Coronary artery (tissue), 2 donors: Measurements from ENCODE around the gene ANO6.
A peak's percentile ranks its signal among the peaks of the same experiment; 100 is the strongest.

Experiments
- DNase-seq: peaks from one replicate; pipeline ENCODE4 v3.0.0-alpha.2; 2017; ENCODE audit warnings: low spot score
- H3K27ac ChIP-seq, 2 donors: fragments of 200-600 bp; sonication (generic); one replicate each; pipeline ENCODE4 v1.5.1; 2016 to 2019
- H3K4me3 ChIP-seq: fragments of 200-600 bp; sonication (generic); 2 replicates; pipeline ENCODE4 v1.5.1; 2016; ENCODE audit warnings: mild to moderate bottlenecking, moderate library complexity
- CTCF ChIP-seq: fragments of 200-600 bp; sonication (generic); IDR thresholded peaks from one replicate; pipeline ENCODE4 v1.5.1; 2019; ENCODE audit warnings: antibody characterized with exemption

ANO6 gene

GRCh38 chr12:45433441-45433868, 217.6 kb downstream of the ANO6 start:
- TF ChIP-seq CTCF: no peak
- DNase-seq: no peak
- no peak overlapping the region for H3K4me3 ChIP-seq
- H3K27ac ChIP-seq: no peak overlapping the region

DNA sequence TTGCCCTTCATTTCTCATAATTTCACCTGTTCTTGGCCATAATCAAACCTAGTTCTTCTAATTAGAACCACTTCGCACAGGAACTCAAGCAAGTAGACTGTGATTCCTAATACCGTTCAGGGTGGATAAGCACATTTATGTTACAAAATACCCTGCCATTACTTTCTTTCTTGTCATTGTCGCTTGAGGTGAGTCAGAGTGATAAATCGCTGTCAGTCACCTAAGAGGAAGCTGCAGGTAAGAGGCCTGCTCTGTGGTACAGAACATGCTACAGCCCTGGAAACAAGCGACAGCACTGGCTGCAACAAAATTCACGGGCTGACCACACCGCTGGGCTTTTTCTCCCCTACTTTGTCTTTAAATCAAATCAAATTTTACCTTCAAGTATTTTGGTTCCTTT, 218.2 kb downstream of the ANO6 start:
- Histone ChIP-seq H3K27ac (no peak overlapping the region), H3K4me3 (no peak overlapping the region)
- no peak for DNase-seq
- no peak for TF ChIP-seq CTCF

DNA sequence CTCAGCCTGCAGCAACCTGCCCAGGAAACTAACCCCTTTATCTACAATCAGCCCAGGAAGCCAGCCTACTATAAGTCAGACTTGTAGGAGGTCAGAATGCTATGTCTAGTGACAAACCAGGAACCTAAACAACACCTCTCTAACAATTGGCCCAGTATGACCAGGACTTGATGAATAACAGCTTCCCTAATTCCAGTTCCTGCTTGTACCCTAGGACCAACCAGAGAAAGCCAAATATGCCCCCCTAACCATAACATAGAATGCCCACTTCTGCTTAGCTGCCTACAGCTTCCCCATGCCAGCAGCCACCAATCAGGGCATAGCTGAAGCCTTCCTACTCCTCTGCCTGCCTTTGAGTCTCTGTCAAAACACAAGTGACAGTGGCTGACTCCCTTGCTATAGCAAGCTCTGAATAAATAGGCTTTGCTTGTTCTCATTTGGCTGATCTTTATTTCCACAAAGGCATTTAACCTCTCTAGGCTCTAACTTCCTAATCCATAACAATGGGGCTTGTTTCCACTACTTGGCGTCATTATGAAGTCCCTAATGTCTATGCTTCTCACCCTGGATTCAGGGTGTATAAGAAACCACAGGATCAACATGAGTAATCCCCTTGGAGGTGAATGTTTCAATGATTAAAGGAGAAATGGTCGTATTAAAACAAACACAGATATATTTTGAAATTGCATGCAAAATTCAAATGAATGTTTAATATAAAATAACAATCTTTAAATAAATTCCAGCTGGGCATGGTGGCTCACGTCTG, 220.2 kb downstream of the ANO6 start:
- H3K27ac ChIP-seq: no peak overlapping the region
- no peak for DNase-seq

DNA sequence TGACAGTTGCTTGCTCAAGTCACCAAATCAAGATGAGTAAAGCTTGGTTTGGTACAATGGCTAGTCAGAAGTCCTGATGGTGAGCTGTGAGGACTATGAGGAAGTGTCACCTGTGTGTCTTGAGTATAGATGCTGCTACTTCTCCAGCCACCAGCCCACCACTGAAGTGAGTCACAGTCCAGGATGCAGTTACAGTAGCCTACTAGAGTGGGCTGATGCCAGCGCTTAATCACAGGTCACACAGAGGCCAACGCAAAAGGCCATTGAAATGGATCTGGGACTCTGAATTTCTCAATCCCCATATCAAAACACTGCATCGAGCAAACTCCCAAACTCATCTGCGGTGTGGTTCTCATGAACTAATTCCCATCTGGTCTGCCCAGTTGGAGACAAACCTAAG, 223.1 kb downstream of the ANO6 start:
- Histone ChIP-seq H3K27ac (no peak overlapping the region), H3K4me3 (no peak overlapping the region)
- DNase-seq: no peak
- no peak for TF ChIP-seq CTCF

More for the DNA sequence above, 220.2 kb downstream of the ANO6 start:
- H3K4me3 ChIP-seq: no peak overlapping the region
- no peak for TF ChIP-seq CTCF

GRCh38 chr12:45446013-45446412, 230.1 kb downstream of the ANO6 start:
- TF ChIP-seq CTCF: no peak
- Histone ChIP-seq H3K27ac (no peak overlapping the region), H3K4me3 (no peak overlapping the region)

DNA sequence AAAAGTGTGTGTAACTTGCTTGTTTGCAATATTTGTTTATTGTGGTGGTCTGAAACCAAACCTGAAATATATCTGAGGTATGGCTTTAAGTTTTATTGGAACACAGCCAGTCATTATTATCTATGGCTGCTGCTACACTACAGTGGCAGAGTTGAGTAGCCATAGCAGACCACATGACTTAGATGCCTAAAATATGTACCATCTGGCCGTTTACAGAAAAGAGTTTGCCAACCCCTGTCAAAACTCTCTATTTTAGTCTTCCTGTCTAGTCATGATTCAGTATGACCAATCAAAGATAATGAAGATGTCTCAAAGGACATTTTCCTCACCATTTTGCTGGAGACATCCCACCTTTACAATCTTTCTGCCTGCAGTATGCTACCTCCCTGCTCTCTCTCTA, 242.3 kb downstream of the ANO6 start:
- no peak for DNase-seq
- H3K4me3 ChIP-seq: no peak overlapping the region
- peak overlapping the region; percentile 3 to 69 for H3K27ac ChIP-seq
- TF ChIP-seq CTCF: no peak

More at GRCh38 chr12:45446013-45446412, 230.1 kb downstream of the ANO6 start:
- DNase-seq: no peak
